RWPE1 (cell line): ENCODE results near the gene RTN4RL2.

Experiments
- CTCF ChIA-PET: fragments of 350-600 bp; sonication (Branson Sonifier 250); formaldehyde crosslinking; extraction: SDS; loops from one replicate; lab custom pipeline; 2021; lab: Yijun Ruan, JAX
- POLR2A ChIA-PET: fragments of 400-600 bp; formaldehyde crosslinking; extraction: SDS; loops from one replicate; lab custom pipeline; 2020; ENCODE audit warnings: antibody characterized with exemption; ENCODE audit not compliant: low non-redundant PET; lab: Yijun Ruan, JAX
- DNase-seq: peaks from one replicate; pipeline ENCODE4 v3.0.0; 2012; ENCODE audit warnings: low spot score
- H3K27ac ChIP-seq: fragments of 450-650 bp; 2 replicates; pipeline ENCODE4 v1.5.1; 2017
- TF ChIP-seq, protein P1 (sequence below): fragments of 450-650 bp; conservative IDR thresholded peaks from 2 replicates; pipeline ENCODE4 v1.5.1; 2017; ENCODE audit warnings: low read depth, mild to moderate bottlenecking

The RTN4RL2 gene

DNA sequence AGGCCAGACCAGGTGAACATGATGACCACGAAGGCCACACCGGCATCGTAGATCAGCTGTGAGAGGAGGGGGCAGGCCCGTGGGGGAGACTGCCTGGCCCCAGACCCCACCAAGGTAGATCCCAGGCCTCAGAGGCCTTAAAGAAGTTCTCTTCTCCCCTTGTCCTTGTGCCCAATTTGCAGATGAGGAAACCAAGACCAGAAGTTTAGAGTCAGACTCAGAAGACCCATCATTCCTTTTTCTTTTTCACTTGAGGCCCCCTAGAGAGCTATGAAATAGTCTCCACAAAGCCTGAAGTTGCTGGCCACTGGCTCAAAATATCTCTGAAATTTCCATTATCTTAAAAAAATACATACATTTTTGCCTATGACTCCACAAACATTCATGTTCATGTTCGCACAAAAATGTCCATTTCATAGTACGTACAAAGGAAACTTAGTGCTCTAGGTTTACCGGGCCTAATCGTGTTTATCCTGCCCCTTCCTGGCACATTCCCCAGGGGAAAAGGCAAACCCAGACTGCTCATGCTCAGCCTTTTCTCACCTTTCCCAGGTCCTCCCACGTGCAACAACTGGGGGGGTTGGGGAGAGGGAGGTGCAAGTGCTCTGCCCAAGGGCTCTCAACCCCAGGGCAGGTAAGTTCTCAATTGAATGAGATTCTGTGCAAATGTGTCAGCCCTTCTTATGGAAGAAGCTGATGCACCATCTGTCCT, 35.9 kb downstream of the RTN4RL2 start:
- POLR2A ChIA-PET: no interaction called here
- CTCF ChIA-PET: interaction anchor here (0.6 to 0.9 kb wide), 3 partner anchors 13 to 663 kb away, joined by 3 to 5 read pairs (median 3); no protein-coding TSS in a partner anchor
- no peak overlapping the region for H3K27ac ChIP-seq
- no peak for DNase-seq
- TF ChIP-seq, protein P1, sequence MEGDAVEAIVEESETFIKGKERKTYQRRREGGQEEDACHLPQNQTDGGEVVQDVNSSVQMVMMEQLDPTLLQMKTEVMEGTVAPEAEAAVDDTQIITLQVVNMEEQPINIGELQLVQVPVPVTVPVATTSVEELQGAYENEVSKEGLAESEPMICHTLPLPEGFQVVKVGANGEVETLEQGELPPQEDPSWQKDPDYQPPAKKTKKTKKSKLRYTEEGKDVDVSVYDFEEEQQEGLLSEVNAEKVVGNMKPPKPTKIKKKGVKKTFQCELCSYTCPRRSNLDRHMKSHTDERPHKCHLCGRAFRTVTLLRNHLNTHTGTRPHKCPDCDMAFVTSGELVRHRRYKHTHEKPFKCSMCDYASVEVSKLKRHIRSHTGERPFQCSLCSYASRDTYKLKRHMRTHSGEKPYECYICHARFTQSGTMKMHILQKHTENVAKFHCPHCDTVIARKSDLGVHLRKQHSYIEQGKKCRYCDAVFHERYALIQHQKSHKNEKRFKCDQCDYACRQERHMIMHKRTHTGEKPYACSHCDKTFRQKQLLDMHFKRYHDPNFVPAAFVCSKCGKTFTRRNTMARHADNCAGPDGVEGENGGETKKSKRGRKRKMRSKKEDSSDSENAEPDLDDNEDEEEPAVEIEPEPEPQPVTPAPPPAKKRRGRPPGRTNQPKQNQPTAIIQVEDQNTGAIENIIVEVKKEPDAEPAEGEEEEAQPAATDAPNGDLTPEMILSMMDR: no peak

DNA sequence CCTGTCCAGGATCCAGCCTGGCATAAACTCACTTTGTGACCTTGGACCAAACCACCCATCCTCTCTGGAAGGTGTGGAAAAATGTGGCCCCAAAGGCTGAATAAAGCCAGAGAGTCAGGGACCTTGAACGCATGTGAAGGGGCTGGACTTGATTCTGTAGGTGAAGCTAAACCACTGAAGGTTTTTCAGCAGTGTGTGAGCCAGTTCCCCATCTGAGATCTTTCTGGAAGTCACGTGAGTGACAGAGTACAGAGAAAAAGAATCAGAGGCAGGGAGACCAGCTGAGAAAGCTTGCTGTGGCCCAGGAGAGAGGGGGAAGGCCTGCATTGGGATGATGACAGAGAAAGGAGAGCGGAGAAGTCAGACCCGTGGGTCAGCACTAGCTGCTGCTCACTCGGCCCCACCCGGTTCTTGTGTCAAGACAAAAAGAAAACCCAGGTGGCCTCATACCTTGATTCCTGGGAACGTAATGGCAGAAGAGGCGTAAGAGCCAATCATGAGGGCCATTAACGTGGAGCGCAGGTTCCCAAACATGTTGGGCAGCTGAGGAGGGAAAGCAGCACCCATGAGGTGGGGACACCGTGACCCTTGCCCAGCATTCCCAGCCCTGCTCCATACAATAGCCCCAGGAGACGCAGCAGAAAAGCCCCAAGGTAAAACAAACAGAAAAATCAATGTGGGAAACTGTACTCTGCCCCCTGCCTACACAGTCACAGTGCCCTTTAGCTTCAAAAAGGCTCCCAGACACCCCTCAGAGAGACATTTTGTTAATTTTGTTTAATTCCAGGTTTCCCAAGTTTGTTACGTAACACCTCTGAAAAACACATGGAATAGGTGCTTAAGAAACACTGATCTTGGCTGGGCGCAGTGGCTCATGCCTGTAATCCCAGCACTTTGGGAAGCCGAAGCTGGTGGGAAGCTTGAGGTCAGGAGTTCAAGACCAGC, 37.2 kb downstream of the RTN4RL2 start:
- ChIA-PET POLR2A (no interaction called here), CTCF (interaction anchor here (1.5 kb wide), 1 partner anchor 147 kb away, joined by 3 read pairs; no protein-coding TSS in a partner anchor)
- no peak overlapping the region for H3K27ac ChIP-seq
- TF ChIP-seq, protein P1: no peak
- no peak for DNase-seq

DNA sequence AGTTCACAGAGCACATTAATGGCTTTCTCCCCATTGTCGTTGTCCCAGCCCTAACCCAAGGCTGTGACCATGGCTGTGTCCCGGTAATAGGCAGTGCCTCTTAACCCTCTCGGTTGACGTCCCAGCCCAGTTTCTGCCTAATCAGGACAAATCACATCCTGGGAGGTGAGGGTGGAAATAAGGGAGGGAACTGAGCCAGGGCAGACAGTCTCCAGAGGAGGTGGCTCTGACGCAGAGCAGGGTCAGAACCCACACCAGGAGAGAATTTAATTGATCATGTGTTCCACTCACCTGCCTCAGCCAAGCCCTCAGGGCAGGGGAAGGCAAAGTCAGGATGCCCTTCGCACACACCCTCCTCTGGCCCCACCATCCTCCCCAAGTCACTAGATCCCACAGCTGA, 38.2 kb downstream of the RTN4RL2 start:
- DNase-seq: no peak
- TF ChIP-seq, protein P1: no peak
- 0 out of 2 replicates have a peak overlapping the region, but pooled peaks have one; percentile 70 for H3K27ac ChIP-seq
- ChIA-PET POLR2A (interaction anchor here (0.7 kb wide), 1 partner anchor 20 kb away, joined by 3 read pairs; no protein-coding TSS in a partner anchor), CTCF (interaction anchor here (1.5 kb wide), 1 partner anchor 146 kb away, joined by 3 read pairs; no protein-coding TSS in a partner anchor)

DNA sequence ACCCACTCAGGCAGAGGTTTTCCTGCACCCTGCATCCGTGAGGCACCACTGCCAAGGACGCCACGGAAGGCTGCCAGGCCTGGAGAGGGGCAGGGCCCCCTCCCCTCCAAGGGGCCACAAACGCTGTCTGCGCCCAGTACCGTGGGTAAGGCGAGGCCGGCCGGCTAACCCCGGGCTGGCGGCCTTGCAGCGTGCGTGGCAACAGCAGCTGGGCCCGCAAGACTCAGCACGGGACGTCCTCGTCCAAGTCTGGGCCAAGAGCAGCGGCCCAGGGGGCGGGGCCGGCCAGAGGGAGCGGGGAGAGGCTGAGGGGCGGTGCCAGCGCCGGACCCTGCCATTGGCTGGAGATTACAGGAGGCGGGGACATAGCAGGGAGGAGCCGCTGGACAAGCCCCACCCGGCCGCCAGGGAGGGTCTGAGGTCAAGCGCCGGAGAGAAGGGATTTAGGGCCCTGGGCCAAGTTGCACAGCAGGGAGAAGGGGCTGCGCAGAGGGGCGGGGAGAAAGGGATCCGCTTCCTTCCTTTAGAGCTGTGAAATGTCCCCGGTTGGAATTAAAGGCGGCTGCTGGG, 39.2 kb downstream of the RTN4RL2 start:
- TF ChIP-seq, protein P1: no peak
- peak overlapping the region; percentile 70 for H3K27ac ChIP-seq
- ChIA-PET CTCF (interaction anchor here (1.2 kb wide), 1 partner anchor 16 kb away, joined by 3 read pairs; no protein-coding TSS in a partner anchor), POLR2A (interaction anchor here (0.7 kb wide), 1 partner anchor 19 kb away, joined by 3 read pairs; no protein-coding TSS in a partner anchor)
- DNase-seq: peak; percentile 99

DNA sequence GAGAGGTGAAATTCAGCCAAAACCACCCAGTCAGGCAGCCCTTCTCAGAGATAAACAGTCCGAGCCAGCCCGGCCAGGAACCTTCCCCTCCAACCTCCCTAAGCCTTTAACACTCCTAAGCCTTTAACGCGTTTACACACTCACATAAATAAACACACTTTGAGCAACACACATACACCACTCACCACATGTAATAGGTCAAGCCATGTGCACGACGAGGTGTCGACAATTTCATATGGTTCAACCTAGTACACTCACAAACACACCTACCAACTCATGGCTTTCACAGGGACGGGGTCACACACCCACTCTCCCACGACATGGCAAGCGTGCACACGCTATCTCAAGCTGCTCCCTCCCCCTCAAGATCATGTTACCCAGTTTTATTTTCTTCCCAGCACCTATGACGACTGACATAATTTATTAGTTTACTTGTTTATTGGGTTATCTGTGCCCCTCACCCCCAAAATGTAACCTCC, 39.7 kb downstream of the RTN4RL2 start:
- ChIA-PET CTCF (interaction anchor here (1.2 kb wide), 1 partner anchor 16 kb away, joined by 3 read pairs; no protein-coding TSS in a partner anchor), POLR2A (no interaction called here)
- peak overlapping the region; percentile 70 for H3K27ac ChIP-seq
- TF ChIP-seq, protein P1: no peak
- no peak for DNase-seq
